ENCODE data around the gene ZNF549. TPM values are rescaled to one million over a fixed set of nuclear protein-coding genes. Genes with fewer than 3 reads are reported as not detected.

Gene ZNF549
- total and polyA plus RNA-seq, 2 of the 8 experiments (the other 6 are each of a cell fraction or from before 2014, with no cell fraction given) = 4.3 to 9.7 TPM

GRCh38 chr19:57559404-57560025 lies 32.4 kb downstream of the ZNF549 start, which contains the start of gene ZNF550 (continued):
- TF ChIP-seq ZNF274 (IDR thresholded peaks at IDR 0.05; ENCODE audit: borderline replicate concordance, extremely low read depth, low read length) (no peak), FOSL1 (IDR thresholded peaks at IDR 0.05; ENCODE audit: insufficient read depth, low read depth, low read length) (no peak), HDAC2 (IDR thresholded peaks at IDR 0.05; ENCODE audit: borderline replicate concordance in 1 of 2, low read depth in 2 of 2, low read length in 2 of 2) (no peak; a peak in 1 of 4 replicates), USF2 (IDR thresholded peaks at IDR 0.05; ENCODE audit: low read length) (no peak), JUND (IDR thresholded peaks at IDR 0.05; ENCODE audit: low read length) (no peak), BRCA1 (IDR thresholded peaks at IDR 0.05; ENCODE audit: low read depth, low read length) (no peak), EZH2 (IDR thresholded peaks at IDR 0.05; ENCODE audit: low read depth, low read length, severe bottlenecking) (no peak), RBBP5 (IDR thresholded peaks at IDR 0.05; ENCODE audit: borderline replicate concordance, low read depth, low read length) (no peak), EP300 (IDR thresholded peaks at IDR 0.05; ENCODE audit: borderline replicate concordance in 1 of 2, low read depth in 2 of 2, low read length in 2 of 2) (no peak), SRF (IDR thresholded peaks at IDR 0.05; ENCODE audit: low read depth, low read length) (peak; percentile 53; the same call in 1 of the 2 replicates), BCL11A (IDR thresholded peaks at IDR 0.05; ENCODE audit: low read depth in 2 of 2, low read length in 2 of 2) (no peak), PHF8 (conservative IDR thresholded peaks at IDR 0.05; ENCODE audit: low read depth, low read length) (peak; percentile 87), CHD2 (IDR thresholded peaks at IDR 0.05; ENCODE audit: low read length) (peak; percentile 56; the same call in 1 of the 2 replicates), CHD1 (IDR thresholded peaks at IDR 0.05; ENCODE audit: low read depth, low read length) (no peak)
- TF ChIP-seq, protein P1, sequence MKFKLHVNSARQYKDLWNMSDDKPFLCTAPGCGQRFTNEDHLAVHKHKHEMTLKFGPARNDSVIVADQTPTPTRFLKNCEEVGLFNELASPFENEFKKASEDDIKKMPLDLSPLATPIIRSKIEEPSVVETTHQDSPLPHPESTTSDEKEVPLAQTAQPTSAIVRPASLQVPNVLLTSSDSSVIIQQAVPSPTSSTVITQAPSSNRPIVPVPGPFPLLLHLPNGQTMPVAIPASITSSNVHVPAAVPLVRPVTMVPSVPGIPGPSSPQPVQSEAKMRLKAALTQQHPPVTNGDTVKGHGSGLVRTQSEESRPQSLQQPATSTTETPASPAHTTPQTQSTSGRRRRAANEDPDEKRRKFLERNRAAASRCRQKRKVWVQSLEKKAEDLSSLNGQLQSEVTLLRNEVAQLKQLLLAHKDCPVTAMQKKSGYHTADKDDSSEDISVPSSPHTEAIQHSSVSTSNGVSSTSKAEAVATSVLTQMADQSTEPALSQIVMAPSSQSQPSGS (IDR thresholded peaks at IDR 0.05; ENCODE audit: low read length) = no peak

All from H1 (cell line).